K562 (cell line): Measurements from ENCODE around the gene LY6G6C. TPM values are rescaled to one million over a fixed set of nuclear protein-coding genes. Genes with fewer than 3 reads are reported as not detected.

Experiments
- CBFA2T3 ChIP-seq: fragments of 450-650 bp; IDR thresholded peaks from 2 replicates; pipeline ENCODE4 v1.6.1; 2017
- CBFB ChIP-seq: sonication (generic); formaldehyde crosslinking; IDR thresholded peaks from 2 replicates; pipeline ENCODE4 v1.4.0; 2020; ENCODE audit warnings: mild to moderate bottlenecking, missing genetic modification reagents
- E2F6 ChIP-seq, 2 experiments: IDR thresholded peaks; 2 replicates each; pipeline ENCODE4 v1.6.1; 2011; ENCODE audit warnings: borderline replicate concordance in 1 of 2, control low read depth in 1 of 2, low read depth in 1 of 2, low read length in 1 of 2, mild to moderate bottlenecking in 1 of 2, mixed read lengths in 1 of 2, moderate library complexity in 1 of 2; ENCODE audit not compliant: insufficient read depth in 1 of 2, insufficient read length in 1 of 2, poor library complexity in 1 of 2, severe bottlenecking in 1 of 2; ENCODE audit errors: extremely low read depth in 1 of 2
- FIP1L1 ChIP-seq: fragments of 200-400 bp; formaldehyde crosslinking; IDR thresholded peaks from 2 replicates; pipeline ENCODE4 v1.6.1; 2018; ENCODE audit warnings: mild to moderate bottlenecking, low read depth, low read length; ENCODE audit not compliant: poor library complexity, severe bottlenecking
- PRMT5 ChIP-seq: sonication (generic); formaldehyde crosslinking; IDR thresholded peaks from 2 replicates; pipeline ENCODE4 v1.5.0; 2020; ENCODE audit warnings: missing genetic modification reagents
- RREB1 ChIP-seq: fragments of 250-450 bp; sonication (Bioruptor Pico); IDR thresholded peaks from 2 replicates; pipeline ENCODE4 v1.4.0; 2020
- SLC30A9 ChIP-seq: fragments of 250-450 bp; sonication (Bioruptor Pico); IDR thresholded peaks from 2 replicates; pipeline ENCODE4 v1.8.0; 2022; ENCODE audit warnings: mild to moderate bottlenecking, moderate library complexity
- SREBF2 ChIP-seq: sonication (generic); formaldehyde crosslinking; IDR thresholded peaks from 2 replicates; pipeline ENCODE4 v1.4.0; 2020; ENCODE audit warnings: mild to moderate bottlenecking, missing genetic modification reagents
- TBP ChIP-seq: optimal IDR thresholded peaks from 2 replicates; pipeline ENCODE3; 2011; ENCODE audit warnings: low read depth, low read length, improper control_type of control experiment
- ZBTB33 ChIP-seq: sonication (generic); formaldehyde crosslinking; IDR thresholded peaks from 2 replicates; pipeline ENCODE4 v1.8.1; 2023; ENCODE audit warnings: mild to moderate bottlenecking, missing genetic modification reagents
- ZNF146 ChIP-seq: IDR thresholded peaks from one replicate; pipeline ENCODE4 v1.6.1; 2018; ENCODE audit warnings: missing compliant biosample characterization; ENCODE audit not compliant: unreplicated experiment
- ZNF184 ChIP-seq: sonication (generic); formaldehyde crosslinking; IDR thresholded peaks from 2 replicates; pipeline ENCODE4 v1.5.0; 2020; ENCODE audit warnings: missing genetic modification reagents
- polyA plus RNA-seq, 8 experiments: library from polyadenylated mRNA; depleted of rRNA in 4 of 8; stranded (reverse) in 5 of 8; unstranded in 3 of 8; fragments of >200 nt; fragmentation: Nextera tagmentation in 2 of 8; fragmentation: Illumina TruSeq in 1 of 8; extraction: Ambion mirVana in 2 of 8; extraction: Trizol in 1 of 8; gene quantifications; 2 replicates each; pipeline versions ENCODE4 v1.2.1 to v1.2.3, GENCODE V29; 2011 to 2014; ENCODE audit warnings: inconsistent platforms in 1 of 8, missing spikeins in 1 of 8
- total RNA-seq, 7 experiments: library from RNA; depleted of rRNA in 6 of 7; stranded (reverse); fragments of >200 nt in 6 of 7; fragmentation: Illumina TruSeq in 2 of 7; extraction: Trizol in 2 of 7; gene quantifications; 2 replicates each; pipeline versions ENCODE4 v1.2.1 to v1.2.3, GENCODE V29; 2011 to 2021; ENCODE audit warnings: low replicate concordance in 1 of 7
- TF ChIP-seq, protein P1 (sequence below): fragments of 450-650 bp; conservative IDR thresholded peaks from 2 replicates; pipeline ENCODE4 v1.6.1; 2016; ENCODE audit warnings: missing genetic modification characterization, low read depth, mild to moderate bottlenecking, control low read depth, missing compliant biosample characterization
- TF ChIP-seq, protein P2 (sequence below): IDR thresholded peaks from 2 replicates; pipeline ENCODE4 v1.6.1; 2012; ENCODE audit warnings: low read depth, low read length, improper control_type of control experiment, borderline replicate concordance

The LY6G6C gene
- total and polyA plus RNA-seq, 9 of the 15 experiments (the other 6 are each of a cell fraction or from before 2014, with no cell fraction given): 0.06 to 0.20 TPM; not detected in 7

DNA sequence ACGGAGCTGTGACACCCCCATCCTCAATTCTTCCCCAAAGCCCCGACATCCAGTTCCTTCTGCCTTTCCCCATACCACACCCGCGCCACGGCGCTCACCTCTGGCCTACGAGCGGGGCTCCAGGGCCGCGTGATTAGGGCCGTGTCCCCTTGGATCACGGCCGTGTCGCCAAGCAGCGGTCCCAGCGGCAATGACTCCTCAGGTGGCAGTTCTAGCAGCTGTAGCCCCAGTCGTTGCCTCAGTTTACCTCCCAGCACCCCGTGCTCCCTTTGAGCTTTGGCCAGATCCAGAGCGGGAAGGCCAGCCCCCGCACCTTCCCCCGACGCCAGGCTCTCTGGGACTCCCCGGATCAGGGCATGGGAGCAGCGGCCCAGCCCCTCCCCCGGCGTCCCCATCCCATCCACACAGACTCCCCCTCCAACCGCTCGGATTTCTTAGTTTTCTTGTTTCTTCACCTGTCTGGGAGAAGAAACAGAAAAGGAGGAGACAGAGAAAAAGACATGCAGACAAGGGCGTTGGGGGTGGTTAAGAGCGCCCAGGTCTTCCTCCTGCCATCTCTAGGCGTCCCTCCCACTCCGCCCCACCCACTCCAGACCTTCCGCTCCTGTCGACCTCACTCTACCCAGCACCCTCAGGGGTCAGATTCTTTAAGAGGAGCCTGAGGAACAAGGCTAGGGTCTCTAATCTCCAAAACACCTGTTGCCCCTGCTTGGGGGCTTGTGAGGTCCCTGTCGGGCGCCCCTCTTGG is 7.4 kb upstream of the LY6G6C start, which contains the start of gene DDAH2 (continued):
- TF ChIP-seq, protein P1, sequence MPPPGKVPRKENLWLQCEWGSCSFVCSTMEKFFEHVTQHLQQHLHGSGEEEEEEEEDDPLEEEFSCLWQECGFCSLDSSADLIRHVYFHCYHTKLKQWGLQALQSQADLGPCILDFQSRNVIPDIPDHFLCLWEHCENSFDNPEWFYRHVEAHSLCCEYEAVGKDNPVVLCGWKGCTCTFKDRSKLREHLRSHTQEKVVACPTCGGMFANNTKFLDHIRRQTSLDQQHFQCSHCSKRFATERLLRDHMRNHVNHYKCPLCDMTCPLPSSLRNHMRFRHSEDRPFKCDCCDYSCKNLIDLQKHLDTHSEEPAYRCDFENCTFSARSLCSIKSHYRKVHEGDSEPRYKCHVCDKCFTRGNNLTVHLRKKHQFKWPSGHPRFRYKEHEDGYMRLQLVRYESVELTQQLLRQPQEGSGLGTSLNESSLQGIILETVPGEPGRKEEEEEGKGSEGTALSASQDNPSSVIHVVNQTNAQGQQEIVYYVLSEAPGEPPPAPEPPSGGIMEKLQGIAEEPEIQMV (tag): no peak
- TF ChIP-seq ZBTB33 (CRISPR knock-in tag) (peak; percentile 96), TBP (no peak), CBFB (CRISPR knock-in tag) (peak; percentile 24; the same call in 1 of the 2 replicates), CBFA2T3 (no peak), FIP1L1 (peak; percentile 99), SREBF2 (CRISPR knock-in tag) (no peak), PRMT5 (CRISPR knock-in tag) (no peak), E2F6 (IDR thresholded peaks at IDR 0.05; ENCODE audit: borderline replicate concordance in 1 of 2, extremely low read depth in 1 of 2, insufficient read depth in 1 of 2, insufficient read length in 1 of 2, low read depth in 1 of 2, low read length in 1 of 2, poor library complexity in 1 of 2, severe bottlenecking in 1 of 2) (no peak), RREB1 (CRISPR knock-in tag) (no peak), SLC30A9 (peak; percentile 8; the same call in 1 of the 2 replicates), ZNF146 (no peak), ZNF184 (no peak)
- TF ChIP-seq, protein P2, sequence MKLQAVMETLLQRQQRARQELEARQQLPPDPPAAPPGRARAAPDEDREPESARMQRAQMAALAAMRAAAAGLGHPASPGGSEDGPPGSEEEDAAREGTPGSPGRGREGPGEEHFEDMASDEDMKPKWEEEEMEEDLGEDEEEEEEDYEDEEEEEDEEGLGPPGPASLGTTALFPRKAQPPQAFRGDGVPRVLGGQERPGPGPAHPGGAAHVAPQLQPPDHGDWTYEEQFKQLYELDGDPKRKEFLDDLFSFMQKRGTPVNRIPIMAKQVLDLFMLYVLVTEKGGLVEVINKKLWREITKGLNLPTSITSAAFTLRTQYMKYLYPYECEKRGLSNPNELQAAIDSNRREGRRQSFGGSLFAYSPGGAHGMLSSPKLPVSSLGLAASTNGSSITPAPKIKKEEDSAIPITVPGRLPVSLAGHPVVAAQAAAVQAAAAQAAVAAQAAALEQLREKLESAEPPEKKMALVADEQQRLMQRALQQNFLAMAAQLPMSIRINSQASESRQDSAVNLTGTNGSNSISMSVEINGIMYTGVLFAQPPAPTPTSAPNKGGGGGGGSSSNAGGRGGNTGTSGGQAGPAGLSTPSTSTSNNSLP: no peak
